Keratinocyte (primary cell): ENCODE data around the gene SKOR1.

Experiments
- EZH2 ChIP-seq: IDR thresholded peaks from one replicate; pipeline ENCODE4 v1.6.1; 2012; ENCODE audit warnings: inconsistent platforms, mild to moderate bottlenecking, low read length, moderate library complexity
- TF ChIP-seq, protein P1 (sequence below), 3 experiments: IDR thresholded peaks in 1 of 3; conservative IDR thresholded peaks in 1 of 3; optimal IDR thresholded peaks in 1 of 3; 2 replicates in 2 of 3; 3 replicates in 1 of 3; pipeline versions ENCODE3 to v1.5.1; 2011; ENCODE audit warnings: low read length in 3 of 3, mild to moderate bottlenecking in 3 of 3, moderate library complexity in 2 of 3, control low read depth in 1 of 3, inconsistent platforms in 1 of 3; ENCODE audit not compliant: insufficient read depth in 2 of 3; ENCODE audit errors: extremely low read depth in 1 of 3

DNA sequence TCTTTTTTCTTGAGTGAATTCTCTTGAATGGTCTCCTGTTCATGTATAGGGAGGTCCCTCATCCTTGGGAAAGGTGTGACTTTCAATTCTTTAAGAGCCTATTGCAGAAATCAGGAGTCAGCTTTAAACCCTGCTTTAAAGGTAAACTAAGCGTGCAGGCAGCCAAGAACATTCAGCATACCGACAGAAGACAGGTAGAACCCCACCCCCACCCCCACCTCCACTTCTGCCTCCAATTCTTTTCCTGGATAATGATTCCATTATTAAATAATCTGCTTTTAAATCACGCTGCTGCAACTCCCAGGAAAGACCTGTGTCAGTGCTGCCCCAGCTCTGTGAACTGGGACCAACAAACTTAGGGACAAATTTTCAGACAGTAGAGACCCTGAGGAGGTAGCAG lies 49.3 kb upstream of the SKOR1 start:
- TF ChIP-seq, protein P1, sequence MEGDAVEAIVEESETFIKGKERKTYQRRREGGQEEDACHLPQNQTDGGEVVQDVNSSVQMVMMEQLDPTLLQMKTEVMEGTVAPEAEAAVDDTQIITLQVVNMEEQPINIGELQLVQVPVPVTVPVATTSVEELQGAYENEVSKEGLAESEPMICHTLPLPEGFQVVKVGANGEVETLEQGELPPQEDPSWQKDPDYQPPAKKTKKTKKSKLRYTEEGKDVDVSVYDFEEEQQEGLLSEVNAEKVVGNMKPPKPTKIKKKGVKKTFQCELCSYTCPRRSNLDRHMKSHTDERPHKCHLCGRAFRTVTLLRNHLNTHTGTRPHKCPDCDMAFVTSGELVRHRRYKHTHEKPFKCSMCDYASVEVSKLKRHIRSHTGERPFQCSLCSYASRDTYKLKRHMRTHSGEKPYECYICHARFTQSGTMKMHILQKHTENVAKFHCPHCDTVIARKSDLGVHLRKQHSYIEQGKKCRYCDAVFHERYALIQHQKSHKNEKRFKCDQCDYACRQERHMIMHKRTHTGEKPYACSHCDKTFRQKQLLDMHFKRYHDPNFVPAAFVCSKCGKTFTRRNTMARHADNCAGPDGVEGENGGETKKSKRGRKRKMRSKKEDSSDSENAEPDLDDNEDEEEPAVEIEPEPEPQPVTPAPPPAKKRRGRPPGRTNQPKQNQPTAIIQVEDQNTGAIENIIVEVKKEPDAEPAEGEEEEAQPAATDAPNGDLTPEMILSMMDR (optimal IDR thresholded peaks at IDR 0.05 in 1 of 3, IDR thresholded peaks at IDR 0.05 in 1 of 3, conservative IDR thresholded peaks at IDR 0.05 in 1 of 3; ENCODE audit: extremely low read depth in 1 of 3, insufficient read depth in 2 of 3, low read length in 3 of 3), result no peak
- TF ChIP-seq EZH2, result no peak
